Measurements from ENCODE around the gene NCAPD2.
"Not testable (repeated sequence)": the region's sequence is repeated elsewhere in the genome, so short reads cannot be mapped to it uniquely, and the experiment has no call there.

Gene NCAPD2

DNA sequence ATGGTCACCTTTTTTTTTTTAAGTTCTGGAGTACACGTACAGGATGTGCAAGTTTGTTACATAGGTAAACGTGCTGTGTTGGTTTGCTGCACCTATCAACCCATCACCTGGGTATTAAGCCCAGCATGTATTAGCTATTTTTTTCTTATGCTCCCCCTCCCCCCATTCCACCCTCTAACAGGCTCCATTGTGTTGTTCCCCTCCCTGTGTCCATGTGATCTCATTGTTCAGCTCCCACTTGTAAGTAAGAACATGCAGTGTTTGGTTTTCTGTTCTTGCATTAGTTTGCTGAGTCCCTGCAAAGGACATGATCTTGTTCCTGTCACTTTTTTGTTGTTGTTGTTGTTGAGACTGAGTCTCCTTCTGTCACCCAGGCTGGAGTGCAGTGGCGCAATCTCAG, 3.4 kb downstream of the NCAPD2 start:
- not testable (repeated sequence) for H3K4me3 ChIP-seq (ENCODE audit: low read depth, low read length); H3K27ac ChIP-seq (ENCODE audit: low read depth, low read length); H3K27me3 ChIP-seq (ENCODE audit: insufficient read depth, low read length); H2AFZ ChIP-seq (ENCODE audit: low read length, unreplicated experiment)
- Histone ChIP-seq H3K36me3 (ENCODE audit: insufficient read depth, low read length) (peaks cover 17% of the 10 kb centered on the region), H3K4me1 (ENCODE audit: control insufficient read depth, insufficient read depth, low read length, unreplicated experiment) (peaks cover 13% of the 10 kb centered on the region), H3K79me2 (ENCODE audit: control insufficient read depth, insufficient read depth, low read length, unreplicated experiment) (peaks cover 64% of the 10 kb centered on the region)

DNA sequence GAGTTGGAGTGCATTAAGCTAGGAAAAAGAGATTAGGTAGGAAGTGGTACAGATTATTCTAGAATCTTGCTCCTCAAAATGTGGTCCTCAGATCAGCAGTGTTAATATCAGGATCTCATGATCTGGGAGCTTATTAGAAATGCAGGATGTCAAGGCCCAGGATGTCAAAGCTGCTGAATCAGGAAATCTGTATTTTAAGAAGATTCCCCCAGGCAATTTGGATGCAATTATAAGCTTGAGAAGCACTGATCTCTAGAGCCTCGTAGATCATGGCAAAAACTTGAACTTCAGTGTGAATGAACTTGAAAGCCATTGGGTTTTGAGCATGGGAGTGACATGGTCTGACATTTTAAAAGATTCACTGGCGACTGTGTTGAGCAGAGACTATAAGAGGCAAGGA, 6.6 kb downstream of the NCAPD2 start:
- no peaks in the 10 kb centered on the region for H3K27me3 ChIP-seq (ENCODE audit: insufficient read depth, low read length)
- H3K4me1 ChIP-seq (ENCODE audit: control insufficient read depth, insufficient read depth, low read length, unreplicated experiment): peaks cover 3% of the 10 kb centered on the region
- no peak overlapping the region for H3K4me3 ChIP-seq (ENCODE audit: low read depth, low read length)
- peaks cover 59% of the 10 kb centered on the region for H3K79me2 ChIP-seq (ENCODE audit: control insufficient read depth, insufficient read depth, low read length, unreplicated experiment)
- no peak overlapping the region for H2AFZ ChIP-seq (ENCODE audit: low read length, unreplicated experiment)
- no peak overlapping the region for H3K27ac ChIP-seq (ENCODE audit: low read depth, low read length)
- H3K36me3 ChIP-seq (ENCODE audit: insufficient read depth, low read length): peaks cover 15% of the 10 kb centered on the region

DNA sequence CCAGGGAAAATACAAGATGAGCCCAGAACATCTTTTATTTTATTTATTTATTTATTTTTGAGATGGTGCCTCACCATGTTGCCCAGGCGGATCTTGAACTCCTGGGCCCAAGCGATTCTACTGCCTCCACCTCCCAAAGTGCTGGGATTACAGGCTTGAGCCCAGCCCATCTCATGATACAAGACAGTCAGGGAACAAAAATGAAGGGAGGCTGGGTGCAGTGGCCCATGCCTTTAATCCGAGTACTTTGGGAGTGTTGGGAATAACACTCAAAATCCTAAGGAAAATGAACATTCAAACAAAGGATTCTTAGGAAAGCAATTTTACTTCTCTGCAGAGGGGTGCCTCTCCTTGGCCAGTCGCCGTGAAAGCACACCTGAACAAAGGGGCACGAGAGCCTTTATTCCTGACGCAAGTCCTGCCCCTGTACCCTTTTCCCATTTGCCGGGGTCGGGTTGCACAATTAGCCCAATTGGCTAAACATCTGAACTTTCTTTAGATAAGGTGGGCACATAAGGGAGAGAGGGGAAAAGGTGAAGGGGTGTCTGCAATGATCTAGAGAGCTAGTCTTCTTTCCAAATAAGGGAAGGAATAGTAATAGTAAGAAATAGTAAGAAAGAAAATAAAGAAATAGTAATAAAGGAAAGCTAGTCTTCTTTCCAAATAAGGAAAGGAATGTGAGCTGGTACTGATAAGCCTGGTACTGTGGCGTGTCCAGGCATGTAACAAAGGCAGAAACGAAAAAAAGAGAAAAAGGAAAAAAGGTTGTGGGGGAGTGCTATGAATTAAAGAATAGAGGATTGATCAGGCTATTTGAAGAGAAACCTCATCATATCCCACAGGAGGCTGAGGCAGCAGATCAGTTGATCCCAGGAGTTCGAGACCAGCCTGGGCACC, 13.4 kb downstream of the NCAPD2 start:
- H3K4me1 ChIP-seq (ENCODE audit: control insufficient read depth, insufficient read depth, low read length, unreplicated experiment): no peaks in the 10 kb centered on the region
- no peak overlapping the region for H2AFZ ChIP-seq (ENCODE audit: low read length, unreplicated experiment)
- H3K36me3 ChIP-seq (ENCODE audit: insufficient read depth, low read length): peaks cover 14% of the 10 kb centered on the region; the same call in 1 of the 2 replicates
- H3K79me2 ChIP-seq (ENCODE audit: control insufficient read depth, insufficient read depth, low read length, unreplicated experiment): peaks cover 32% of the 10 kb centered on the region
- H3K27me3 ChIP-seq (ENCODE audit: insufficient read depth, low read length): no peaks in the 10 kb centered on the region
- H3K4me3 ChIP-seq (ENCODE audit: low read depth, low read length): no peak overlapping the region
- peak overlapping the region; percentile 20 for H3K27ac ChIP-seq (ENCODE audit: low read depth, low read length)

DNA sequence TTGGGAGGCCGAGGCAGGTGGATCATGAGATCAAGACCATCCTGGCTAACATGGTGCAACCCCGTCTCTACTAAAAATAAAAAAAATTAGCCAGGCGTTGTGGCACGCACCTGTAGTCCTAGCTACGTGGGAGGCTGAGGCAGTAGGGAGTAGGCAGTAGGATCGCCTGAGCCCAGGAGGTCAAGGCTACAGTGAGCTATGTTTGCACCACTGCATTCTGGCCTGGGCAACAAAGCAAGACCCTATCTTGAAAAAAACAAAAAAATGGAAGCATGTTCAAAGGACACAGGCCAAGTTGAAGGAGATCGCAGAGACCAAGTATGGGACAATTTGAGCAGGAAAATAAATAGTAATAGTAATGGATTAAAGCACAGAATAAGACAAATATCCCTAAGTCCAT, 14.2 kb downstream of the NCAPD2 start:
- no peaks in the 10 kb centered on the region for H3K27me3 ChIP-seq (ENCODE audit: insufficient read depth, low read length)
- no peak overlapping the region for H2AFZ ChIP-seq (ENCODE audit: low read length, unreplicated experiment)
- H3K27ac ChIP-seq (ENCODE audit: low read depth, low read length): peak overlapping the region; percentile 20; the same call in 1 of the 2 replicates
- no peak overlapping the region for H3K4me3 ChIP-seq (ENCODE audit: low read depth, low read length)
- peaks cover 18% of the 10 kb centered on the region; the same call in 1 of the 2 replicates for H3K36me3 ChIP-seq (ENCODE audit: insufficient read depth, low read length)
- no peaks in the 10 kb centered on the region for H3K4me1 ChIP-seq (ENCODE audit: control insufficient read depth, insufficient read depth, low read length, unreplicated experiment)
- peaks cover 30% of the 10 kb centered on the region for H3K79me2 ChIP-seq (ENCODE audit: control insufficient read depth, insufficient read depth, low read length, unreplicated experiment)

DNA sequence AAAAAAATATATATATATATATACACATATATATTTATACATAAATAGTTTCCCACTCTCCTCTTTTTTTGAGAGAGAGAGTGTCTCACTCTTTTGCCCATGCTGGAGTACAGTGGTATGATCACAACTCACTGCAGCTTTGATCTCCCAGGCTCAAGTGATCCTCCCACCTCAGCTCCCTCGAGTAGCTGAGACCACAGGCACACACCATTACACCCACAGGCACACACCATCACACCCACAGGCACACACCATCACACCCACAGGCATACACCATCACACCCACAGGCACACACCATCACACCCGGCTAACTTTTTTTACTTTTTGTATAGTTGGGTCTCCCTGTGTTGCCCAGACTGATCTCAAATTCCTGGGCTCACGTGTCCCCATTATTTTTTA, 26.3 kb downstream of the NCAPD2 start:
- H3K27ac ChIP-seq (ENCODE audit: low read depth, low read length): no peak overlapping the region
- H2AFZ ChIP-seq (ENCODE audit: low read length, unreplicated experiment): no peak overlapping the region
- H3K4me3 ChIP-seq (ENCODE audit: low read depth, low read length): no peak overlapping the region
- H3K36me3 ChIP-seq (ENCODE audit: insufficient read depth, low read length): peaks cover 40% of the 10 kb centered on the region
- H3K27me3 ChIP-seq (ENCODE audit: insufficient read depth, low read length): no peaks in the 10 kb centered on the region
- H3K4me1 ChIP-seq (ENCODE audit: control insufficient read depth, insufficient read depth, low read length, unreplicated experiment): no peaks in the 10 kb centered on the region
- no peaks in the 10 kb centered on the region for H3K79me2 ChIP-seq (ENCODE audit: control insufficient read depth, insufficient read depth, low read length, unreplicated experiment)

DNA sequence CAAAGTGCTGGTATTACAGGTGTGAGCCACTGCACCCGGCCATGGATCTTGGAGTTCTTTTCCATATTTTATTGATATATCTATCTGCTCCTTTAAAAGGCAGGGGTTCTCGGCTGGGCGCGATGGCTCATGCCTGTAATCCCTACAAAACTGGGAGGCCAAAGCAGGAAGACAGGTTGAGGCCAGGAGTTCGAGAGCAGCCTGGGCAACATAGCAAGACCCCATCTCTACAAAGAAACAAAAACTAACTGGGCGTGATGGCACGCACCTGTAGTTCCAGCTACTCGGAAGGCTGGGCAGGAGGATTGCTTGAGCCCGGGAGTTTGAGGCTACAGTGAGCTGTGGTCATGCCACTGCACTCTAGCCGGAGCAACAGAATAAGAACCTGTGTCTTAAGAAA, 28.3 kb downstream of the NCAPD2 start:
- no peaks in the 10 kb centered on the region for H3K79me2 ChIP-seq (ENCODE audit: control insufficient read depth, insufficient read depth, low read length, unreplicated experiment)
- H2AFZ ChIP-seq (ENCODE audit: low read length, unreplicated experiment): no peak overlapping the region
- no peaks in the 10 kb centered on the region for H3K27me3 ChIP-seq (ENCODE audit: insufficient read depth, low read length)
- peaks cover 29% of the 10 kb centered on the region for H3K36me3 ChIP-seq (ENCODE audit: insufficient read depth, low read length)
- no peaks in the 10 kb centered on the region for H3K4me1 ChIP-seq (ENCODE audit: control insufficient read depth, insufficient read depth, low read length, unreplicated experiment)
- H3K27ac ChIP-seq (ENCODE audit: low read depth, low read length): no peak overlapping the region
- no peak overlapping the region for H3K4me3 ChIP-seq (ENCODE audit: low read depth, low read length)

DNA sequence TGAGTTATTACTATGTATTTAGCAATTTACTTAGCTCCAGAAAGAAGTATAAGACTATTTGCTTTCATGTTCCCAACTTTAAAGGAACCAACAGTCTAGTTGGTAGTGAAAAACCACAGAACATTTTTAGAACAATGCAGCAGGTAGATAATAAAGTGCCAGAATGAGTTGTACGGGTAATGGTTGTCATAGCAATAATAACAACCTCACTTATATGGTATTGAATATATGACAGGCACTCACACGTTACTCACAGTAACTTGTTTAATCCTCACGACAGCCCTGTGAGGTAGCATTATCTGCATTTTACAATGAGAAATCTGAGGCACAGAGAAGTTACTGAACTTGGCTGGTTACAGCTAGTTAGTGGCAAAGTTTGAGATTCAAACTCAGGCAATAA, 29.8 kb downstream of the NCAPD2 start:
- H3K36me3 ChIP-seq (ENCODE audit: insufficient read depth, low read length): peaks cover 19% of the 10 kb centered on the region

DNA sequence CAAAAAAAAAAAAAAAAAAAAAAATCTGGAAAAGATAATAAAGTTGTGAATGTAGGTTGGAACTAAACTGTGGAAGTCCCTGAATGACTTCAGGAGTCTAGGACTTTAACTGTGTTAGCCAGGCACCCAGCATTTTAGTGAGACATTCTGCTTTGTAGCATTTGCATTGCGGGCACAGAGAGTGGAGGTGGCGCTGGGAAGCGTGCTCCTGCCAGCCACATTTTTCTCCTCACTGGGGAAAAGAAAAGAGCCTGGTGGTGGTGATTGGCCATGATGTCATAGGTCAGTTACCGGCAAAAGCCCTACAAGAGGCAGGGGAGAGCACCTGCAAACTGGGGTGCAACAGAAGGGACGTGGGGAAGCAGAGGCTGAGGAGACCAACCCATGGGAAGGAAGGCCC, 30.7 kb downstream of the NCAPD2 start:
- H3K79me2 ChIP-seq (ENCODE audit: control insufficient read depth, insufficient read depth, low read length, unreplicated experiment): no peaks in the 10 kb centered on the region
- H3K27ac ChIP-seq (ENCODE audit: low read depth, low read length): no peak overlapping the region
- no peak overlapping the region for H3K4me3 ChIP-seq (ENCODE audit: low read depth, low read length)
- no peaks in the 10 kb centered on the region for H3K27me3 ChIP-seq (ENCODE audit: insufficient read depth, low read length)
- H3K4me1 ChIP-seq (ENCODE audit: control insufficient read depth, insufficient read depth, low read length, unreplicated experiment): no peaks in the 10 kb centered on the region
- peaks cover 20% of the 10 kb centered on the region for H3K36me3 ChIP-seq (ENCODE audit: insufficient read depth, low read length)
- H2AFZ ChIP-seq (ENCODE audit: low read length, unreplicated experiment): no peak overlapping the region

More for the DNA sequence above, 29.8 kb downstream of the NCAPD2 start:
- H3K27me3 ChIP-seq (ENCODE audit: insufficient read depth, low read length): no peaks in the 10 kb centered on the region
- no peaks in the 10 kb centered on the region for H3K79me2 ChIP-seq (ENCODE audit: control insufficient read depth, insufficient read depth, low read length, unreplicated experiment)
- H2AFZ ChIP-seq (ENCODE audit: low read length, unreplicated experiment): no peak overlapping the region
- H3K4me1 ChIP-seq (ENCODE audit: control insufficient read depth, insufficient read depth, low read length, unreplicated experiment): no peaks in the 10 kb centered on the region
- H3K27ac ChIP-seq (ENCODE audit: low read depth, low read length): no peak overlapping the region
- H3K4me3 ChIP-seq (ENCODE audit: low read depth, low read length): no peak overlapping the region

DNA sequence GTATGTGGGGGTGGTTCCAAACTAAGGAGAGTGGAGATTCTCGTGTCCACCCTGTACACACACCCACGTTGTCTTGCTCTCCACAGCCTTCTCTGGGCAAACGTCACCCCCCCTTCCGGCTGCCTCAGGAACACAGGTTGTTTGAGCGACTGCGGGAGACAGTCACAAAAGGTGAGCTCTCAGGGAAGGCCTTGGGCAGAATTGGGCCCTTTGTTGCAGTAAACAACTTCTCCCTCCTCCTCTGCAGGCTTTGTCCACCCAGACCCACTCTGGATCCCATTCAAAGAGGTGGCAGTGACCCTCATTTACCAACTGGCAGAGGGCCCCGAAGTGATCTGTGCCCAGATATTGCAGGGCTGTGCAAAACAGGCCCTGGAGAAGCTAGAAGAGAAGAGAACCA, 32.3 kb downstream of the NCAPD2 start:
- no peaks in the 10 kb centered on the region for H3K79me2 ChIP-seq (ENCODE audit: control insufficient read depth, insufficient read depth, low read length, unreplicated experiment)
- no peak overlapping the region for H3K4me3 ChIP-seq (ENCODE audit: low read depth, low read length)
- no peaks in the 10 kb centered on the region for H3K4me1 ChIP-seq (ENCODE audit: control insufficient read depth, insufficient read depth, low read length, unreplicated experiment)
- no peaks in the 10 kb centered on the region for H3K27me3 ChIP-seq (ENCODE audit: insufficient read depth, low read length)
- no peak overlapping the region for H3K27ac ChIP-seq (ENCODE audit: low read depth, low read length)
- peaks cover 24% of the 10 kb centered on the region for H3K36me3 ChIP-seq (ENCODE audit: insufficient read depth, low read length)
- no peak overlapping the region for H2AFZ ChIP-seq (ENCODE audit: low read length, unreplicated experiment)

DNA sequence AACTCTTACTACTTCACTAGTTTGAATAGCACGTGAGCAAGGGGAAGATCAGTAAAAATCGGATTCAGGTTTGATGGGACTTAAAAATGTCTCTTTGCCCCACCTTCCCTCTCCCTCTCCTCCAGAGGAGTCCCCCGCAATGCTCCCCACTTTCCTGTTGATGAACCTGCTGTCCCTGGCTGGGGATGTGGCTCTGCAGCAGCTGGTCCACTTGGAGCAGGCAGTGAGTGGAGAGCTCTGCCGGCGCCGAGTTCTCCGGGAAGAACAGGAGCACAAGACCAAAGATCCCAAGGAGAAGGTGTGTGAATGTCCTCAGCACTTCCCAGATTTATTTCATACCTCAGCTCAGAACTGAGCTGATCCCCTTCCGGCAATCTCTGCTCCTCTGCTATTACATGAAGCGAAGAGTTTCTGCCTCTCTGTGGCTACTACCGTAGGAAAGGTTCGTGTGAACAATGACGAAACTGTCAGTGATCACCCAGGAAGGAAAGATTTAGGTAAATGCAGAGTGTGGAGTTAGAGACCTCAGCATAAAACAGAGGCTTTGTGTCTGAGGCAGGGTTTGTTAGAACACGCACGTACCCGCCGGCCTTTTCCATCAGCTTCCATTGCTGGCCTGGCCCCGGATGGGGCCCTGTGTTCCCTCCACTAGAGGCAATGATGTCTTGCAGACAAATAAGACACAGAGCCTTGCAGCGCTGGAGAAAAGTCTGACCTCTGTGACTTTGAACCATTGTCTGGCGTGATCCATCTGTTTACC, 33.0 kb downstream of the NCAPD2 start:
- Histone ChIP-seq H3K36me3 (ENCODE audit: insufficient read depth, low read length) (peaks cover 19% of the 10 kb centered on the region), H3K27me3 (ENCODE audit: insufficient read depth, low read length) (no peaks in the 10 kb centered on the region), H3K27ac (ENCODE audit: low read depth, low read length) (no peak overlapping the region), H3K79me2 (ENCODE audit: control insufficient read depth, insufficient read depth, low read length, unreplicated experiment) (no peaks in the 10 kb centered on the region), H3K4me3 (ENCODE audit: low read depth, low read length) (no peak overlapping the region), H2AFZ (ENCODE audit: low read length, unreplicated experiment) (no peak overlapping the region), H3K4me1 (ENCODE audit: control insufficient read depth, insufficient read depth, low read length, unreplicated experiment) (peaks cover 5% of the 10 kb centered on the region)
